ENCODE measurements around the gene ZNF367. TPM values are rescaled to one million over a fixed set of nuclear protein-coding genes. Genes with fewer than 3 reads are reported as not detected.
A peak's percentile ranks its signal among the peaks of the same experiment; 100 is the strongest.

The ZNF367 gene
- total and polyA plus RNA-seq, 9 of the 15 experiments (the other 6 are each of a cell fraction or from before 2014, with no cell fraction given) = 2.7 to 14.4 (median 10.0) TPM

- TF ChIP-seq AFF4 (CRISPR knock-in tag; IDR thresholded peaks at IDR 0.05) (no peak), SRSF1 (IDR thresholded peaks at IDR 0.05; ENCODE audit: low read depth, low read length) (no peak), NFXL1 (CRISPR knock-in tag; IDR thresholded peaks at IDR 0.05) (no peak), RHOXF2B (CRISPR knock-in tag; conservative IDR thresholded peaks at IDR 0.05) (no peak), ZNF277 (CRISPR knock-in tag; IDR thresholded peaks at IDR 0.05; ENCODE audit: borderline replicate concordance) (no peak), FUS (optimal IDR thresholded peaks at IDR 0.05; ENCODE audit: low read depth, low read length) (no peak), NFYB (IDR thresholded peaks at IDR 0.05; ENCODE audit: extremely low read depth, insufficient read length) (no peak), ZKSCAN1 (IDR thresholded peaks at IDR 0.05; ENCODE audit: low read depth, low read length) (no peak), NFE2L1 (tag; IDR thresholded peaks at IDR 0.05; ENCODE audit: borderline replicate concordance, low read depth) (no peak), DNMT1 (IDR thresholded peaks at IDR 0.05) (no peak), E2F5 (CRISPR knock-in tag; IDR thresholded peaks at IDR 0.05) (no peak; the same call in 1 of the 2 replicates), PHF21A (IDR thresholded peaks at IDR 0.05; ENCODE audit: borderline replicate concordance, low read depth) (no peak), ELK1 (CRISPR knock-in tag; IDR thresholded peaks at IDR 0.05) (no peak), SIN3A (IDR thresholded peaks at IDR 0.05; ENCODE audit: borderline replicate concordance in 2 of 2, control insufficient read depth in 1 of 2, low read depth in 2 of 2, low read length in 2 of 2) (peak; percentile 91 to 93; a peak in 2 of 4 replicates), PHF20 (IDR thresholded peaks at IDR 0.05; ENCODE audit: partially characterized antibody) (peak; percentile 61), THRB (CRISPR knock-in tag; conservative IDR thresholded peaks at IDR 0.05) (peak; percentile 82; the same call in 1 of the 2 replicates), SP2 (IDR thresholded peaks at IDR 0.05; ENCODE audit: extremely low read depth, low read depth, low read length, poor library complexity, severe bottlenecking) (no peak)
Measured at GRCh38 chr9:96417051-96417586, 1.1 kb downstream of the ZNF367 start (continued).

All from K562 (cell line).